PC-3 (cell line): ENCODE results near the gene FLNB. TPM values are rescaled to one million over a fixed set of nuclear protein-coding genes. Genes with fewer than 3 reads are reported as not detected.
A peak's percentile ranks its signal among the peaks of the same experiment; 100 is the strongest.

Experiments used
- ATAC-seq: fragments of 200-7000 bp; cut with Tn5 transposase; 2 replicates; pipeline ENCODE4 v1.9.1; 2020; ENCODE audit warnings: mild to moderate bottlenecking, moderate library complexity
- BruUV-seq: library from RNA; stranded (reverse); fragments of 400-500 nt; replicated peaks from 2 replicates; lab custom pipeline; 2021; lab: Mats Ljungman, UMichigan
- CTCF ChIA-PET: fragments of 300-600 bp; sonication (Branson Sonifier 250); formaldehyde crosslinking; loops from one replicate; lab custom pipeline; 2022; ENCODE audit warnings: antibody characterized with exemption; lab: Charles Lee
- POLR2A ChIA-PET: fragments of 300-600 bp; sonication (Branson Sonifier 250); formaldehyde crosslinking; loops from one replicate; lab custom pipeline; 2022; ENCODE audit warnings: antibody characterized with exemption; ENCODE audit not compliant: unreplicated experiment; lab: Charles Lee
- DNase-seq: peaks from one replicate; pipeline ENCODE4 v3.0.0-alpha.2; 2015
- H2AFZ ChIP-seq: fragments of 300-600 bp; sonication (generic); 2 replicates; pipeline ENCODE4 v1.6.0; 2016; ENCODE audit warnings: antibody characterized with exemption, low read length
- H3F3A ChIP-seq: fragments of 300-600 bp; sonication (generic); one replicate; pipeline ENCODE4 v1.6.0; 2017; ENCODE audit warnings: antibody characterized with exemption, low read length, control low read depth, mild to moderate bottlenecking; ENCODE audit not compliant: unreplicated experiment
- H3K27ac ChIP-seq: fragments of 300-600 bp; sonication (generic); 2 replicates; pipeline ENCODE4 v1.5.1; 2016; ENCODE audit warnings: mild to moderate bottlenecking, low read length
- H3K27me3 ChIP-seq: fragments of 300-600 bp; sonication (generic); 2 replicates; pipeline ENCODE4 v1.6.1; 2016; ENCODE audit warnings: low read length, mixed read lengths
- H3K36me3 ChIP-seq: fragments of 300-600 bp; sonication (generic); 2 replicates; pipeline ENCODE4 v1.6.1; 2016; ENCODE audit warnings: low read depth, mixed run types, low read length, mixed read lengths
- H3K4me1 ChIP-seq: fragments of 300-600 bp; sonication (generic); 2 replicates; pipeline ENCODE4 v1.5.1; 2016; ENCODE audit warnings: low read length; ENCODE audit not compliant: insufficient read depth
- H3K4me2 ChIP-seq: fragments of 300-600 bp; sonication (generic); 2 replicates; pipeline ENCODE4 v1.6.0; 2016; ENCODE audit warnings: low read length
- H3K4me3 ChIP-seq: fragments of 300-600 bp; sonication (generic); 2 replicates; pipeline ENCODE4 v1.5.1; 2016; ENCODE audit warnings: mild to moderate bottlenecking, low read length, mixed read lengths
- H3K79me2 ChIP-seq: fragments of 300-600 bp; sonication (generic); 2 replicates; pipeline ENCODE4 v1.6.1; 2017; ENCODE audit warnings: low read length, mixed read lengths
- H3K9ac ChIP-seq: fragments of 300-600 bp; sonication (generic); 2 replicates; pipeline ENCODE4 v1.6.0; 2016; ENCODE audit warnings: mild to moderate bottlenecking, low read length
- H3K9me2 ChIP-seq: fragments of 300-600 bp; sonication (generic); replicated peaks from 2 replicates; pipeline ENCODE4 v1.6.1; 2016; ENCODE audit warnings: mixed run types, low read length, mixed read lengths
- H3K9me3 ChIP-seq: fragments of 300-600 bp; sonication (generic); 2 replicates; pipeline ENCODE4 v1.6.1; 2016; ENCODE audit warnings: low read length, mixed read lengths
- H4K20me1 ChIP-seq: fragments of 300-600 bp; sonication (generic); 2 replicates; pipeline ENCODE4 v1.6.1; 2016; ENCODE audit warnings: low read length, mixed read lengths
- EZH2 ChIP-seq: fragments of 300-600 bp; sonication (generic); IDR thresholded peaks from one replicate; pipeline ENCODE4 v1.6.1; 2017; ENCODE audit warnings: antibody characterized with exemption, mild to moderate bottlenecking, low read length; ENCODE audit not compliant: unreplicated experiment
- EZH2phosphoT487 ChIP-seq: fragments of 300-600 bp; sonication (generic); IDR thresholded peaks from 2 replicates; pipeline ENCODE4 v1.6.1; 2018; ENCODE audit warnings: mild to moderate bottlenecking, antibody characterized with exemption, low read length, borderline replicate concordance
- intact Hi-C: fragments of 100-400 bp; cut with micrococcal nuclease; formaldehyde crosslinking; loops from 2 replicates; pipeline ENCODE4 v1.9.0; 2023
- total RNA-seq: library from RNA; depleted of rRNA; stranded (reverse); fragments of >200 nt; gene quantifications from 2 replicates; pipeline ENCODE4 v1.2.3, GENCODE V29; 2014
- TF ChIP-seq, protein P1 (sequence below): fragments of 300-600 bp; sonication (generic); conservative IDR thresholded peaks from 2 replicates; pipeline ENCODE4 v1.5.1; 2017; ENCODE audit warnings: antibody characterized with exemption, low read depth, mild to moderate bottlenecking, low read length

Gene FLNB
- total RNA-seq, 1 experiment from 2014 or later, result 505 TPM

DNA sequence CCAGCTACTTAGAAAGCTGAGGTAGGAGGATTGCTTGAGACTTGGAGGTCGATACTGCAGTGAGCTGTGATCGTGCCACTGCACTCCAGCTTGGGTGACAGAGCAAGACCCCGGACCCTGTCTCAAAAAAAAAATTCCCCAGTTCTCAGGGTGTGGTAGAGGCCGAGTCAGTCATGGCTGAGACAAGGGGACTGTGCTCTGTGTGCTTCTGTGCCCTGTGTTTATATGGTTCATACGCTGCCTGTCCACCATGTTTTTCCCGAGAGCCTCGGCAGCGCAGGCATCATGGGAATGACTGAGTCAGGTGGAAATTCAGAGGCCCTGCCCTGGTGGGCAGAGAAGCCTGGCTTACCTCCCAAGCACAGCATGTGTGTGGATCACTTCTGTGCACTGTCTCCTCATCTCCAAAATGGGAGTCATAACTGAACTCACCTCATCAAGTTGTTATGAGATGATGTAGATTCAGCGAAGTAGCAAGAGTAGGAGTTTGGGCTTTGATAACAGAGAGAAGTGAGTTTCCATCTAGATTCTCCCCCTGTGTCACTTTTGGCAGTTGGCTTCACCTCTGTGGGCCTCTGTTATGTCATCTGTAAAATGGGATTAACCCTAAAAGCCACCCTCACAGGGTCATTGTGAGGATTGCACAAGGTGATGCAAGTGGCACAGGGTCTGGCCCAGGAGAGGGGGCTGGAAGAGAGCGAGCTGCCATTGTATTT lies 56.9 kb downstream of the FLNB start:
- ChIA-PET POLR2A (no interaction called here), CTCF (no interaction called here)
- BruUV-seq, result no TSS peak
- H3K79me2 ChIP-seq, result peaks cover 100% of the 10 kb centered on the region
- no peaks in the 10 kb centered on the region for H3F3A ChIP-seq
- H3K9me3 ChIP-seq, result no peaks in the 10 kb centered on the region
- no peak overlapping the region for H3K9ac ChIP-seq
- H3K27ac ChIP-seq, result no peak overlapping the region
- peaks cover 73% of the 10 kb centered on the region for H4K20me1 ChIP-seq
- no peaks in the 10 kb centered on the region for H3K9me2 ChIP-seq
- DNase-seq, result no peak
- no peaks in the 10 kb centered on the region for H3K27me3 ChIP-seq
- intact Hi-C loops, result no loop called here
- no peak overlapping the region for H2AFZ ChIP-seq
- no peak for ATAC-seq
- TF ChIP-seq EZH2phosphoT487 (no peak), EZH2 (no peak)
- TF ChIP-seq, protein P1, sequence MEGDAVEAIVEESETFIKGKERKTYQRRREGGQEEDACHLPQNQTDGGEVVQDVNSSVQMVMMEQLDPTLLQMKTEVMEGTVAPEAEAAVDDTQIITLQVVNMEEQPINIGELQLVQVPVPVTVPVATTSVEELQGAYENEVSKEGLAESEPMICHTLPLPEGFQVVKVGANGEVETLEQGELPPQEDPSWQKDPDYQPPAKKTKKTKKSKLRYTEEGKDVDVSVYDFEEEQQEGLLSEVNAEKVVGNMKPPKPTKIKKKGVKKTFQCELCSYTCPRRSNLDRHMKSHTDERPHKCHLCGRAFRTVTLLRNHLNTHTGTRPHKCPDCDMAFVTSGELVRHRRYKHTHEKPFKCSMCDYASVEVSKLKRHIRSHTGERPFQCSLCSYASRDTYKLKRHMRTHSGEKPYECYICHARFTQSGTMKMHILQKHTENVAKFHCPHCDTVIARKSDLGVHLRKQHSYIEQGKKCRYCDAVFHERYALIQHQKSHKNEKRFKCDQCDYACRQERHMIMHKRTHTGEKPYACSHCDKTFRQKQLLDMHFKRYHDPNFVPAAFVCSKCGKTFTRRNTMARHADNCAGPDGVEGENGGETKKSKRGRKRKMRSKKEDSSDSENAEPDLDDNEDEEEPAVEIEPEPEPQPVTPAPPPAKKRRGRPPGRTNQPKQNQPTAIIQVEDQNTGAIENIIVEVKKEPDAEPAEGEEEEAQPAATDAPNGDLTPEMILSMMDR, result no peak
- no peak overlapping the region for H3K4me2 ChIP-seq
- H3K36me3 ChIP-seq, result peaks cover 5% of the 10 kb centered on the region
- H3K4me3 ChIP-seq, result no peak overlapping the region
- peaks cover 46% of the 10 kb centered on the region for H3K4me1 ChIP-seq

DNA sequence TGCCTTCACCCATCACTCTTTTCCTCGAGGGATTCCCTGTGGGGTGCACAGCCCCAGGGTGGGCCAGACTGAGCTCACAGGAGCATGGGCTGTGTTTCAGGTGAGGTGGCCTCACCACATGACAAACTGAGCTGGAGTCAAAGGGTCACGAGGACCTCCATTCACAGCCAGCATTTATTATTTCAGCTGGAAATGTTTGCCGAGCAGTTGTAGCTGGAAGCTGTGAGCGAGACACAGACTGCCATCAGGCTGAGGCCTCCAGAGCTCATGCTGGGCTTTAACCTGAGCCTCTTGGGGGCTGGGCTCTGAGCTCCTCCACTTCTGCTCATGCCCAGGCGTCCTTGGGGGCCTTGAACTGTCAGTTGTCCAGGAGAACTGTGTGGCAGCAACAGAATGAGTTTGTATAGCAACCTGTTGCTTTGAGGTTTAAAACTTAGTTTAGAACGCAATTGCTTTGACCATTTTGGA lies 57.5 kb downstream of the FLNB start:
- H3K4me3 ChIP-seq, result no peak overlapping the region
- CTCF ChIA-PET, result no interaction called here
- TF ChIP-seq, protein P1, result no peak
- TF ChIP-seq EZH2phosphoT487, result no peak
- TF ChIP-seq EZH2, result no peak
- no peak overlapping the region for H2AFZ ChIP-seq
- H3K9me2 ChIP-seq, result no peaks in the 10 kb centered on the region
- no peak for ATAC-seq
- no peaks in the 10 kb centered on the region for H3K9me3 ChIP-seq
- H3F3A ChIP-seq, result no peaks in the 10 kb centered on the region
- H4K20me1 ChIP-seq, result peaks cover 76% of the 10 kb centered on the region
- H3K27me3 ChIP-seq, result no peaks in the 10 kb centered on the region
- H3K4me2 ChIP-seq, result no peak overlapping the region
- BruUV-seq, result no TSS peak
- H3K79me2 ChIP-seq, result peaks cover 100% of the 10 kb centered on the region
- H3K4me1 ChIP-seq, result peaks cover 40% of the 10 kb centered on the region
- DNase-seq, result no peak
- H3K27ac ChIP-seq, result no peak overlapping the region
- H3K9ac ChIP-seq, result no peak overlapping the region
- intact Hi-C loops, result no loop called here
- H3K36me3 ChIP-seq, result peaks cover 5% of the 10 kb centered on the region
- POLR2A ChIA-PET, result interaction anchor here (0.6 kb wide), 1 partner anchor 61 kb away, joined by 4 read pairs; no protein-coding TSS in a partner anchor

DNA sequence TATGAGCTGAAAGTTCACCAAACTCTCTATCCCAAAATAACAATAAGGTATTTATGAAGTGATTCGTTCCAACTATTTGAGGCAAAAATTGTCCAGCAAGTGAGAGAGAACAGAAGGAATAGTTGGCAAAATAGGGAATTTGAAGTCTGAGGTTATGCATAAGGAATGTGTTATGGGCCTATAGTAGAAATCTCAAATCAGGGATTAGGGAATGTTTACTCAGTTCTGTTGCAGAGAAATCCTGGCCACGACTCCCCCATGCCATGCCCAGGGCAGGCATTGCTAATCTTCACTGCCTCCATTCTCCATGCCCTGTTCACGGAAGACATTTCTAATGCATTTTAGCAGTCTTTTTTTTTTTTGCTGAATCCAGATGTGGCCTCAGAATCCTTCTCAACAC lies 58.6 kb downstream of the FLNB start:
- Histone ChIP-seq H3K36me3 (peaks cover 5% of the 10 kb centered on the region; the same call in 1 of the 2 replicates), H3K9ac (no peak overlapping the region), H2AFZ (no peak overlapping the region), H3K9me2 (no peaks in the 10 kb centered on the region), H4K20me1 (peaks cover 74% of the 10 kb centered on the region), H3K4me3 (no peak overlapping the region), H3K9me3 (no peaks in the 10 kb centered on the region), H3F3A (no peaks in the 10 kb centered on the region), H3K4me1 (peaks cover 33% of the 10 kb centered on the region), H3K27me3 (no peaks in the 10 kb centered on the region), H3K79me2 (peaks cover 100% of the 10 kb centered on the region), H3K27ac (peak overlapping the region; percentile 3; the same call in 1 of the 2 replicates), H3K4me2 (no peak overlapping the region)
- ATAC-seq, result peak; percentile 44
- TF ChIP-seq, protein P1, result no peak
- TF ChIP-seq EZH2, result no peak
- TF ChIP-seq EZH2phosphoT487, result no peak
- peak; percentile 57 for DNase-seq
- CTCF ChIA-PET, result no interaction called here
- POLR2A ChIA-PET, result no interaction called here
- intact Hi-C loops, result no loop called here
- TSS peak; percentile 2 for BruUV-seq
